ENCODE measurements around the gene FNDC7.
"Not testable (repeated sequence)": the region's sequence is repeated elsewhere in the genome, so short reads cannot be mapped to it uniquely, and the experiment has no call there.

Gene FNDC7

DNA sequence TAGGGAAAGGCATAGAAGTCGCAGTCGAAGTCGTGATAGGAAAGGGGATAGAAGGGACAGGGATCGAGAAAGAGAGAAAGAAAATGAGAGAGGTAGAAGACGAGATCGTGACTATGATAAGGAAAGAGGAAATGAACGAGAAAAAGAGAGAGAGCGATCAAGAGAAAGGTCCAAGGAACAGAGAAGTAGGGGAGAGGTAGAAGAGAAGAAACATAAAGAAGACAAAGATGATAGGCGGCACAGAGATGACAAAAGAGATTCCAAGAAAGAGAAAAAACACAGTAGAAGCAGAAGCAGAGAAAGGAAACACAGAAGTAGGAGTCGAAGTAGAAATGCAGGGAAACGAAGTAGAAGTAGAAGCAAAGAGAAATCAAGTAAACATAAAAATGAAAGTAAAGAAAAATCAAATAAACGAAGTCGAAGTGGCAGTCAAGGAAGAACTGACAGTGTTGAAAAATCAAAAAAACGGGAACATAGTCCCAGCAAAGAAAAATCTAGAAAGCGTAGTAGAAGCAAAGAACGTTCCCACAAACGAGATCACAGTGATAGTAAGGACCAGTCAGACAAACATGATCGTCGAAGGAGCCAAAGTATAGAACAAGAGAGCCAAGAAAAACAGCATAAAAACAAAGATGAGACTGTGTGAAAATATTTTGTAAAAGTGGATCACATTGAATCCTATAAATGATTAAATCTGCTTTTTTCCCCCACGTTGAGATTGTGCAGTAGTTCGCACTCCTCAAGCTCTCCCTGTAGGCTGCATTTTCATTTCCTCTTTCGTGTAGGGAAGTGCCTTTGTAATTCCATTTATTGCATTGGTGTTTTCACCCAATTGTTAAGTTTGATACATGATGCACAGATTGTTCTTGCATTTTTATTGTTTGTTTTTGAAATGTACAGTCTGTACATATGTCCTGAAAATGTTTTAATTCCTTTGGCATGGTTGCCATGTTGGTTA is 13.1 kb upstream of the FNDC7 start:
- DNase-seq, result no peak

- DNase-seq, result no peak
Measured at GRCh38 chr1:108701176-108701849, 11.4 kb upstream of the FNDC7 start.

DNA sequence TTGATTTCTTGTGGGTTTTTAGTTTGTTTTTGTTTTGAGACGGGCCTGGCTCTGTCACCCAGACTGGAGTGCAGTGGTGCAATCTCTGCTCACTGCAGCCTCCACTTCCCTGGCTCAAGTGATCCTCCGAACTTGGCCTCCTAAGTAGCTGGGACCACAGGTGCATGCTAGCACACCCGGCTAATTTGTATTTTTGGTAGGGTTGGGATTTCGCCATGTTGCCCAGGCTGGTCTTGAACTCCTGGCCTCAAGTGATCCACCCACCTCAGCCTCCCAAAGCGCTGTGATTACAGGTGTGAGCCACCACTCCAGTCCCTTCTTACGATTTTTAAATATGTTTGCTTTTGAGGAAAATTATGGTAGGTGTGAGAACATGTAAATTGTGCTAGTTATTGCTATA is 10.6 kb upstream of the FNDC7 start:
- not testable (repeated sequence) for DNase-seq

DNA sequence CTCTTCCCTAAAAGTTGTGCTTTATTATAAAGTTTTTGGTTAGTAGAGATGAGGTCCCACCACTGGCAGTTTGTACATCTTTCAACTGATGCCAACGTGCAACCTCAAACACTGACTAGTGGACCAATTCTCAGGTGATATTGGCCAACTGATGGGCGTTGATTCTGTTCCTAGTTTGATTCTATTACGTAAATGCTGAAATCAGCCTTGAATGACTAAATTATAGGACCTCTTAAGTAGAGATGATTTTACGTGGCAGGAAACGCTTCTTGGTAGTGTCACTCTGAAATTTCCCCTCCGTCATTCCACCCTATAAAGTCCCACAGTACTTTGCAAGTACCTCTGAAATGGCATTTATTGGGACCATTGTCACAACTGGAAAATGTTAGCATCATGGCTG is 8.8 kb upstream of the FNDC7 start:
- no peak for DNase-seq

- DNase-seq, result no peak
Measured at GRCh38 chr1:108704496-108704895, 8.2 kb upstream of the FNDC7 start.

- no peak for DNase-seq
Measured at GRCh38 chr1:108706643-108707042, 6.1 kb upstream of the FNDC7 start.

GRCh38 chr1:108708691-108709660 is 3.7 kb upstream of the FNDC7 start:
- DNase-seq, result no peak

- no peak for DNase-seq
Measured at GRCh38 chr1:108715932-108716331, 3.2 kb downstream of the FNDC7 start.

DNA sequence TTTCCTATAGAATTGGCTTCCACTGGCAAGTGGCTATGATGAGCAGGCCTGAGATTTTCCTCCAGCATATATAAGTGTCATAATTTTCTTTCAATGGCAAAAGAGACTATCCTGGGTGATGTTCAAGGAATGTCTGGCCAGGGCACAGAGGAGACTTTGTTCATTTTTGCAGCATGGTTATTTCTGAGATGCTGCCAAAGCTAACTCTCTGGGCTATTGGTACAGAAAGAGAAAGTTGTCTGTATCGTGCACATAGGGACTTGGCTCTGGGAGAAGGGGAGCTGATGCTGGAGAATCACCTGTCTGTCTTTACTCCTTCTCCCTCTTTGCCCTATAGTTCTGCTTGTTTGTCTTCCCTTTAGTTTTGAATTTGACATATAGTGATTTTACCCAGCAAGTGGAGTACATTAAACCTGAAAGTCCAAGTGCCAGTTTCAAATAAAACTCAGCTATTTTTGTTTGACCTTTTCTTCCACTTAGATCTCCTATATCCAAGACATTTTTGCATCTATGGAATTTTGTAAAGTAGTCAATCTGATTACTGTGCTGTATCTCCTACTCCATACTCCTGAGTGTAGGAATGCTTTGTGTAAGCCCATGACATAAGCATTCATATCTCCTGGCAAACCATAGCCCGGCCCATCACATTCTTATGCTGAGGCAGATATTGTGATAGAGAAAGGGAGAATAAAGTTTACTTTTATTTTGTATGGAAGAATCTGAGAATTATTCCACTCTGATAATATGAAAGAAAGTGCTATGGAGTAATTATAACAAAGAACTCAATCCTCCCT is 3.9 kb downstream of the FNDC7 start:
- DNase-seq, result no peak

DNA sequence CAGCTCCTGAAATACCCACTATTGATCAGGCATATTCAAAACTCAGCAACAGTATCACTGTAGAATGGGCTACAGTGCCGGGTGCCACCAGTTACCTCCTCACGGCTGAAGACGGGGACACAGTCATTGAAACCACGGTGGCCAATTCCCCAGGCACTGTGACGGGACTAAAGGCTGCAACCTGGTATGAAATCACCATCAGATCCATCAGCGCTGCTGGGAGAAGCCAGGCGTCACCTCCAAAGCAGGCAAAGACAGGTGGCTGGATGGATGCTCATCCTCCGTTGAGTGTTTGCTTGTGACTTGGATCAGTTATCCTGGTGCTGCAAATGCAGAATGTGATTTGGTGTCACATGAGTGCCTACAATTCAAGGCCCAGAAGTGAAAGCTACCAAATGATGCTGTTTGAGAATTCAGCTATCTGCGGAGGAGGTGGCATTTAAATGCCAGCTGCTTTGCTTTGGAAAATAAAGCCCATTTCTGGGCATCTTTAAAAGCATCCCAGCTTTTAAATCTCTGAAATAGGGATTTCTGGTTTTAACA is 5.1 kb downstream of the FNDC7 start:
- no peak for DNase-seq

DNA sequence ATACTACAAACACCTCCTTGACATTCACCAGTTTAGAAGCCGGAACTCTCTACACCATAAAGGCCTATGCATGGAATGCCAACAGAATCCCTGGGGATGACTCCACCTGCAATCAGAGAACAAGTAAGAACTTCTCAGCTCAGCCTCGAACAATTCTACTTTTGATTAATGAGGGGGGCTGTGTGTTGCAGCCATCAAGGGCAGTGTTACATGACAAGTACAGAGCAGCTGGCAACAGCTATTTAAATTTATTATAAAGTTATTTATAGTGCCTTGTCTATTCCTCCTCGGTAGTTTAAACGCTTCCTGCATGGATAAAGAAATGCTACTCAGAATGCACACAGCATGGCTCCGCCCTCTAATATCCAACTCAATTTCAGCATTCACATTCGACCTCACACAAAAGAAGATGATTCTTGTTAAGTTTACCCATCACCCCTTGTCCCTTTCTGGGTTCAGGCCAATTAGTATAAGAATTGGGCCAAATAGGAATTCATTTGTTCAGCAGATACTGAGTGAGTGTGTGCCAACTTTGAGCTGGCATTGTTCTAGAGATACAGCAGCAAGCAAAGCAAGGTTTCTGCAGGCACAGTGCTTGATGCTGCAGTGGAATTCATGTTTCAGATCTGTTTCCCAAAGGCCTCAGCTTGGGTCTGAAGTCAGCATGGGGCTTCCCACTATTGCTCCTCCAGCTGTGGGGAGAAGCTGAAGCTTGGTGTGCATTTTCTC is 6.4 kb downstream of the FNDC7 start:
- peak; percentile 43 for DNase-seq

DNA sequence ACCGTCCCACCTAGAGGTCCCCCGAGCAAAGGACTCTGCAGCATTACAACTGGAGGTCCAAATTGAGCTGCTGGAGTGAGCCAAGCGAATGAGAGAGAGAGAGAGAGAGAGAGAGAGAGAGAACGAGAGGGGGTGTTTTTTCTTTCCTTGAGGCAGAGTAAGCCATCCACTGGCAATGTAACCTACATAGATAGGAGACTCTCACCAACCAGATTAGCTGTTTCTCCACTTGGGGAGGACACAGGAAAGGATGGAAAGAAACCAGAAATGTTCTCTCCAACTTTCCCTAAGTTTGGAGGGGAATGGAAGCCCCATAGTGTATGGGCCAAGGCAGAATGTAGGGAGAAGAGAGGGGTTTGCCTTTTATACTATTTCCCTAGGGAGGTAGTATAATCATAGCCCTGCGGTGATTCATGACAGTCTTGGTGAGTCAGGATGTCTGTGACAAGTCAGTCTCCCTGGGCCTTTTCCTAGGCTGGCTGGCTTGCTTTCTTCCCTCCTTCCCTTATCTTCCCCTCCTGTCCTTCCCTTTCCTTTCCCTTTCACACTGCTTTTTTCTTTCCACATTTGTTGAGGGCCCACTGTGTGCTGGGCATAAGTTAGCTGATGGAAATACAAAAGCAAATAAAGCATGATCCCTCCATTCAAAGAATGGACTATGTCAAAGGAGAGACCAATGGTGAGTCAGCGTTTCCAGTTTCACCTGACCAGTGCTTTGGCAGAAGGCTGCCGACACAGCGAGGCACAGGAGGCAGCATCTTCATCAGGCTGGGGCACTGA is 7.1 kb downstream of the FNDC7 start:
- peak; percentile 43 for DNase-seq

- DNase-seq, result peak; percentile 14
Measured at GRCh38 chr1:108722292-108722691, 9.6 kb downstream of the FNDC7 start.

- DNase-seq, result no peak
Measured at GRCh38 chr1:108725906-108726305, 13.2 kb downstream of the FNDC7 start.

DNA sequence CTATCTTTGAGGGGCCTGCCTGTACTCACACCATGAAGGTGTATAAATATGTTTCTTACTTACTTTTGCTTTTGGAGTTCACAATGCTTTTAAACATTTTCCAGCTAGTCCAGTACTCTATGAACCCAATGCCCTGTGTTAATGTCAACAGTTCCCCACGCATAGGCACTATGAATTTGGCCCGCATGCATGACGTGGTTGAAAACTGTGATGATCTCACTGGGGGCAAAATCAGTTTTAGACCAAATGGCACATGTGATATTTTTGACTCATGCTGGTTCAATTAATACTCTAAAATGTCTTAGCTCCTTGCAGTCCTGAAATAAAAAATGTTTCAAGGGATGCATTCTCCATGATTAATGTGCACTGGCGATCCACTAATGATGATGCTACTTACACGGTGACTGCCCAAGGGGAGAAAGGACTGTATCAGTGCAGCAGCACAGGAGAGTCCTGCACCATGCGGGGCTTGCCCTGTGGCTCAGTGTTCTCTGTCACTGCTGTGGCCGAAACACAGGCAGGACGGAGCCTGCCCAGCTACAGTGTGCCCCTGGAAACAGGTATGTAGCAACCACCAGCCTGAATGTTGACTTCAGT is 15.7 kb downstream of the FNDC7 start:
- DNase-seq, result no peak

DNA sequence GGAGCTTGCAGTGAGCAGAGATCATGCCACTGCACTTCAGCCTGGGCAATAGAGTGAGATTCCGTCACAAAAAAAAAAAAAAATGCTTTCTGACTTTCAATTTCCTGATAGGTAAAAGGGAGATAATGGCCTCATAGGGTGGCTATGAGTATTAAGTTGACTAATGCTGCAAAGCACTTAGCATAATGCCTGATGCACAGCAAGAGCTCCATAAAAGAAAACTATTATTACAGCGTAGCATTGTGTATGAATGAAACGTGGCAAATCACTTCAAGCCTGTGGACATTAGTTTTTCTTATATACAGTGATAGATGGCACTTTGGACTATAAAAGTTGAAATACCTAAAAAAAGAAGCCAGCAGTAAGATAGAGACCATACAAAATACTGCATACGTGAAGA is 16.8 kb downstream of the FNDC7 start:
- no peak for DNase-seq

DNA sequence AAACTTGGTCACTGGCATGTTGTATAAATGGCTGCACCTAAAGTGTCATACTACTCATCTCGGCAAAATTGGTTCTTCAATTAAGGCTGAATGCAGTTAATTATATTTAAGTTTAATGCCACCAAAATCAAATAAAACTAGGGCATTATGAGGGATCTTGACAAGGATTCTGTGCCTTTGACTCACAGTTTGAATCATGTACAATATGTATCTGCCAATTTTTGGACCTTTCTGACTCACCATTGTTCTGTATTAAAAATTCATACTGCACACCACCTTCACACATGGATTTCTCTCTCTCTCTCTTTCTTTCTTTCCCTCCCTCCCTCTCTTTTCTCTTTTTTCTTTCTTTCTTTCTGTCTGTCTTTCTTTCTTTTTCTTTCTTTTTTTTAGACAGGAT is 19.7 kb downstream of the FNDC7 start:
- no peak for DNase-seq

GRCh38 chr1:108734171-108734865 is 21.6 kb downstream of the FNDC7 start:
- no peak for DNase-seq

DNA sequence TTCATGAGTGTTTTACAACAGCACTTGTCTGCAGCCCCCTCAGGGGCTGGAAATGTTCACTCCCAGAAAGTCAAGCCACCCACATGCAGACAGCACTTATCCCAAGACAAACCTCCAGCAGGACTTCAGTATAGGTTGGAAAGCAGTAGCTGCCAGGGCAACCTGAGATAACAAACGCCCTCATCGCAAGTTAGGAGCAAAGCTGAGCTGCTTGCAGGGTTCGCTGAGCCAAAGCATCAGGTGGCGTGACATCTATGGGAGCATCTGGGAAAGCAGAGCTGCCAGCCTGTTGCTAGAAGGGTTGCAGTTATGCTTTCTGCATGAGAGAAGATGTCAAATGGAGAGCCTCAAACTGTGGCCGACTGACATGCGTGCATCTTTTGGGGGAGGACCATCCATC is 29.5 kb downstream of the FNDC7 start:
- DNase-seq, result no peak
